ENCODE results near the gene DLGAP5.

DLGAP5 gene

GRCh38 chr14:55114720-55115119 lies 76.7 kb downstream of the DLGAP5 start:
- no peak for DNase-seq (ENCODE audit: low read depth in 2 of 2)

- DNase-seq (ENCODE audit: low read depth in 2 of 2): no peak
Measured at GRCh38 chr14:55111122-55111708, 80.2 kb downstream of the DLGAP5 start.

GRCh38 chr14:55109836-55110235 lies 81.5 kb downstream of the DLGAP5 start:
- DNase-seq (ENCODE audit: low read depth in 2 of 2): no peak

GRCh38 chr14:55107766-55108554 lies 83.4 kb downstream of the DLGAP5 start:
- no peak for DNase-seq (ENCODE audit: low read depth in 2 of 2)

GRCh38 chr14:55105991-55106390 lies 85.4 kb downstream of the DLGAP5 start:
- no peak for DNase-seq (ENCODE audit: low read depth in 2 of 2)

- no peak for DNase-seq (ENCODE audit: low read depth in 2 of 2)
Measured at GRCh38 chr14:55103971-55104954, 87.1 kb downstream of the DLGAP5 start.

- DNase-seq (ENCODE audit: low read depth in 2 of 2): peak; percentile 18 to 29
Measured at GRCh38 chr14:55103005-55103640, 88.3 kb downstream of the DLGAP5 start.

- DNase-seq (ENCODE audit: low read depth in 2 of 2): peak in 1 of 2 experiments; percentile 16
Measured at GRCh38 chr14:55102141-55102621, 89.2 kb downstream of the DLGAP5 start.

- no peak for DNase-seq (ENCODE audit: low read depth in 2 of 2)
Measured at GRCh38 chr14:55101698-55102097, 89.7 kb downstream of the DLGAP5 start.

GRCh38 chr14:55099756-55100155 lies 91.6 kb downstream of the DLGAP5 start:
- no peak for DNase-seq (ENCODE audit: low read depth in 2 of 2)

- DNase-seq (ENCODE audit: low read depth in 2 of 2): no peak
Measured at GRCh38 chr14:55098561-55098898, 92.9 kb downstream of the DLGAP5 start.

Data from stimulated activated CD4-positive, alpha-beta T cell treated with anti-CD3 and anti-CD28 coated beads, Interleukin-12 subunit alpha, Interleukin-12 subunit beta, amount 100 ng/mL, for 24 hours (primary cell).